GM23338 (cell line): ENCODE measurements around the gene IQGAP2.

Experiments used
- CREB1 ChIP-seq: fragments of 250-450 bp; sonication (Bioruptor Pico); IDR thresholded peaks from 2 replicates; pipeline ENCODE4 v1.5.0; 2020; ENCODE audit warnings: low read depth, mild to moderate bottlenecking, moderate library complexity
- EZH2 ChIP-seq: fragments of 200-600 bp; sonication (generic); IDR thresholded peaks from one replicate; pipeline ENCODE4 v1.8.0; 2017; ENCODE audit warnings: antibody characterized with exemption, mild to moderate bottlenecking, low read depth; ENCODE audit not compliant: unreplicated experiment
- EZH2phosphoT487 ChIP-seq: fragments of 200-600 bp; sonication (generic); IDR thresholded peaks from one replicate; pipeline ENCODE4 v1.8.1; 2018; ENCODE audit warnings: antibody characterized with exemption; ENCODE audit not compliant: unreplicated experiment
- JUNB ChIP-seq: IDR thresholded peaks from one replicate; pipeline ENCODE4 v1.6.1; 2016; ENCODE audit warnings: antibody characterized with exemption; ENCODE audit not compliant: unreplicated experiment
- NANOG ChIP-seq: IDR thresholded peaks from 2 replicates; pipeline ENCODE4 v1.6.1; 2016; ENCODE audit warnings: antibody characterized with exemption, borderline replicate concordance
- POLR2AphosphoS5 ChIP-seq: IDR thresholded peaks from 2 replicates; pipeline ENCODE4 v1.6.1; 2016; ENCODE audit warnings: antibody characterized with exemption, low read depth
- STAT1 ChIP-seq: IDR thresholded peaks from one replicate; pipeline ENCODE4 v1.6.1; 2016; ENCODE audit warnings: antibody characterized with exemption; ENCODE audit not compliant: unreplicated experiment
- ZNF114 ChIP-seq: fragments of 250-450 bp; sonication (Bioruptor Pico); IDR thresholded peaks from 2 replicates; pipeline ENCODE4 v1.5.0; 2020; ENCODE audit warnings: mild to moderate bottlenecking, moderate library complexity
- ZNF331 ChIP-seq: fragments of 250-450 bp; sonication (Bioruptor Pico); IDR thresholded peaks from 2 replicates; pipeline ENCODE4 v1.5.0; 2020; ENCODE audit warnings: low read depth, mild to moderate bottlenecking, moderate library complexity
- TF ChIP-seq, protein P1 (sequence below), 2 experiments: fragments of 200-600 bp in 1 of 2; sonication (generic) in 1 of 2; conservative IDR thresholded peaks; 2 replicates each; pipeline versions ENCODE4 v1.5.1 to v1.6.1; 2016 to 2017; ENCODE audit warnings: antibody characterized with exemption in 2 of 2, low read depth in 2 of 2, mild to moderate bottlenecking in 2 of 2, moderate library complexity in 1 of 2
- TF ChIP-seq, protein P2 (sequence below): IDR thresholded peaks from one replicate; pipeline ENCODE4 v1.6.1; 2018; ENCODE audit warnings: antibody characterized with exemption; ENCODE audit not compliant: unreplicated experiment
- TF ChIP-seq, protein P3 (sequence below): IDR thresholded peaks from 2 replicates; pipeline ENCODE4 v1.6.1; 2016; ENCODE audit warnings: antibody characterized with exemption
- TF ChIP-seq, protein P4 (sequence below): fragments of 250-450 bp; sonication (Bioruptor Pico); IDR thresholded peaks from 2 replicates; pipeline ENCODE4 v1.5.0; 2020; ENCODE audit warnings: mild to moderate bottlenecking, moderate library complexity

DNA sequence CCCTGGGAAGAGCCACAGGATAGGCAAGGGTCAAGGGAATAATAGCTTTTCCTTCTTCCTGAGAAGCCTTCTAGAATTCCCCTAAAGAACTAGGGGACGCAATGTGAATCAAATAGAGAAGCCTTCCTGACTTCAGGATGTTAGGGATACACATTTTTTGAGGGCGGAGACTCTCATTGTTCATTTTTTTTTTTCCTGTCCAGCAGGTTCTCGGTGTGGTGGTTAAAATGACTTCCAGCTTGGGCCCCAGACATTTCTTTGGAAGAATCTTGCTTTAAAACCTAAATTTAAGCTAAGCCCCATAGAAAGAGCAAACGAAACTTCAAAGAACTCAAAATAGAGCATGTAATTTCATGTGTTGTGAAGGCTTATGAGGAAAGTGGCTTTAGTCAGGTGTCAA, 80.8 kb downstream of the IQGAP2 start:
- TF ChIP-seq, protein P1, sequence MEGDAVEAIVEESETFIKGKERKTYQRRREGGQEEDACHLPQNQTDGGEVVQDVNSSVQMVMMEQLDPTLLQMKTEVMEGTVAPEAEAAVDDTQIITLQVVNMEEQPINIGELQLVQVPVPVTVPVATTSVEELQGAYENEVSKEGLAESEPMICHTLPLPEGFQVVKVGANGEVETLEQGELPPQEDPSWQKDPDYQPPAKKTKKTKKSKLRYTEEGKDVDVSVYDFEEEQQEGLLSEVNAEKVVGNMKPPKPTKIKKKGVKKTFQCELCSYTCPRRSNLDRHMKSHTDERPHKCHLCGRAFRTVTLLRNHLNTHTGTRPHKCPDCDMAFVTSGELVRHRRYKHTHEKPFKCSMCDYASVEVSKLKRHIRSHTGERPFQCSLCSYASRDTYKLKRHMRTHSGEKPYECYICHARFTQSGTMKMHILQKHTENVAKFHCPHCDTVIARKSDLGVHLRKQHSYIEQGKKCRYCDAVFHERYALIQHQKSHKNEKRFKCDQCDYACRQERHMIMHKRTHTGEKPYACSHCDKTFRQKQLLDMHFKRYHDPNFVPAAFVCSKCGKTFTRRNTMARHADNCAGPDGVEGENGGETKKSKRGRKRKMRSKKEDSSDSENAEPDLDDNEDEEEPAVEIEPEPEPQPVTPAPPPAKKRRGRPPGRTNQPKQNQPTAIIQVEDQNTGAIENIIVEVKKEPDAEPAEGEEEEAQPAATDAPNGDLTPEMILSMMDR (conservative IDR thresholded peaks at IDR 0.05; ENCODE audit: low read depth in 2 of 2) = no peak
- TF ChIP-seq STAT1 (no peak), POLR2AphosphoS5 (no peak), CREB1 (CRISPR knock-in tag) (no peak), EZH2phosphoT487 (no peak), EZH2 (no peak), JUNB (no peak), NANOG (no peak), ZNF331 (CRISPR knock-in tag) (no peak), ZNF114 (CRISPR knock-in tag) (no peak)
- TF ChIP-seq, protein P2, sequence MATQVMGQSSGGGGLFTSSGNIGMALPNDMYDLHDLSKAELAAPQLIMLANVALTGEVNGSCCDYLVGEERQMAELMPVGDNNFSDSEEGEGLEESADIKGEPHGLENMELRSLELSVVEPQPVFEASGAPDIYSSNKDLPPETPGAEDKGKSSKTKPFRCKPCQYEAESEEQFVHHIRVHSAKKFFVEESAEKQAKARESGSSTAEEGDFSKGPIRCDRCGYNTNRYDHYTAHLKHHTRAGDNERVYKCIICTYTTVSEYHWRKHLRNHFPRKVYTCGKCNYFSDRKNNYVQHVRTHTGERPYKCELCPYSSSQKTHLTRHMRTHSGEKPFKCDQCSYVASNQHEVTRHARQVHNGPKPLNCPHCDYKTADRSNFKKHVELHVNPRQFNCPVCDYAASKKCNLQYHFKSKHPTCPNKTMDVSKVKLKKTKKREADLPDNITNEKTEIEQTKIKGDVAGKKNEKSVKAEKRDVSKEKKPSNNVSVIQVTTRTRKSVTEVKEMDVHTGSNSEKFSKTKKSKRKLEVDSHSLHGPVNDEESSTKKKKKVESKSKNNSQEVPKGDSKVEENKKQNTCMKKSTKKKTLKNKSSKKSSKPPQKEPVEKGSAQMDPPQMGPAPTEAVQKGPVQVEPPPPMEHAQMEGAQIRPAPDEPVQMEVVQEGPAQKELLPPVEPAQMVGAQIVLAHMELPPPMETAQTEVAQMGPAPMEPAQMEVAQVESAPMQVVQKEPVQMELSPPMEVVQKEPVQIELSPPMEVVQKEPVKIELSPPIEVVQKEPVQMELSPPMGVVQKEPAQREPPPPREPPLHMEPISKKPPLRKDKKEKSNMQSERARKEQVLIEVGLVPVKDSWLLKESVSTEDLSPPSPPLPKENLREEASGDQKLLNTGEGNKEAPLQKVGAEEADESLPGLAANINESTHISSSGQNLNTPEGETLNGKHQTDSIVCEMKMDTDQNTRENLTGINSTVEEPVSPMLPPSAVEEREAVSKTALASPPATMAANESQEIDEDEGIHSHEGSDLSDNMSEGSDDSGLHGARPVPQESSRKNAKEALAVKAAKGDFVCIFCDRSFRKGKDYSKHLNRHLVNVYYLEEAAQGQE = no peak
- TF ChIP-seq, protein P3, sequence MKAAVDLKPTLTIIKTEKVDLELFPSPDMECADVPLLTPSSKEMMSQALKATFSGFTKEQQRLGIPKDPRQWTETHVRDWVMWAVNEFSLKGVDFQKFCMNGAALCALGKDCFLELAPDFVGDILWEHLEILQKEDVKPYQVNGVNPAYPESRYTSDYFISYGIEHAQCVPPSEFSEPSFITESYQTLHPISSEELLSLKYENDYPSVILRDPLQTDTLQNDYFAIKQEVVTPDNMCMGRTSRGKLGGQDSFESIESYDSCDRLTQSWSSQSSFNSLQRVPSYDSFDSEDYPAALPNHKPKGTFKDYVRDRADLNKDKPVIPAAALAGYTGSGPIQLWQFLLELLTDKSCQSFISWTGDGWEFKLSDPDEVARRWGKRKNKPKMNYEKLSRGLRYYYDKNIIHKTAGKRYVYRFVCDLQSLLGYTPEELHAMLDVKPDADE = no peak
- TF ChIP-seq, protein P4, sequence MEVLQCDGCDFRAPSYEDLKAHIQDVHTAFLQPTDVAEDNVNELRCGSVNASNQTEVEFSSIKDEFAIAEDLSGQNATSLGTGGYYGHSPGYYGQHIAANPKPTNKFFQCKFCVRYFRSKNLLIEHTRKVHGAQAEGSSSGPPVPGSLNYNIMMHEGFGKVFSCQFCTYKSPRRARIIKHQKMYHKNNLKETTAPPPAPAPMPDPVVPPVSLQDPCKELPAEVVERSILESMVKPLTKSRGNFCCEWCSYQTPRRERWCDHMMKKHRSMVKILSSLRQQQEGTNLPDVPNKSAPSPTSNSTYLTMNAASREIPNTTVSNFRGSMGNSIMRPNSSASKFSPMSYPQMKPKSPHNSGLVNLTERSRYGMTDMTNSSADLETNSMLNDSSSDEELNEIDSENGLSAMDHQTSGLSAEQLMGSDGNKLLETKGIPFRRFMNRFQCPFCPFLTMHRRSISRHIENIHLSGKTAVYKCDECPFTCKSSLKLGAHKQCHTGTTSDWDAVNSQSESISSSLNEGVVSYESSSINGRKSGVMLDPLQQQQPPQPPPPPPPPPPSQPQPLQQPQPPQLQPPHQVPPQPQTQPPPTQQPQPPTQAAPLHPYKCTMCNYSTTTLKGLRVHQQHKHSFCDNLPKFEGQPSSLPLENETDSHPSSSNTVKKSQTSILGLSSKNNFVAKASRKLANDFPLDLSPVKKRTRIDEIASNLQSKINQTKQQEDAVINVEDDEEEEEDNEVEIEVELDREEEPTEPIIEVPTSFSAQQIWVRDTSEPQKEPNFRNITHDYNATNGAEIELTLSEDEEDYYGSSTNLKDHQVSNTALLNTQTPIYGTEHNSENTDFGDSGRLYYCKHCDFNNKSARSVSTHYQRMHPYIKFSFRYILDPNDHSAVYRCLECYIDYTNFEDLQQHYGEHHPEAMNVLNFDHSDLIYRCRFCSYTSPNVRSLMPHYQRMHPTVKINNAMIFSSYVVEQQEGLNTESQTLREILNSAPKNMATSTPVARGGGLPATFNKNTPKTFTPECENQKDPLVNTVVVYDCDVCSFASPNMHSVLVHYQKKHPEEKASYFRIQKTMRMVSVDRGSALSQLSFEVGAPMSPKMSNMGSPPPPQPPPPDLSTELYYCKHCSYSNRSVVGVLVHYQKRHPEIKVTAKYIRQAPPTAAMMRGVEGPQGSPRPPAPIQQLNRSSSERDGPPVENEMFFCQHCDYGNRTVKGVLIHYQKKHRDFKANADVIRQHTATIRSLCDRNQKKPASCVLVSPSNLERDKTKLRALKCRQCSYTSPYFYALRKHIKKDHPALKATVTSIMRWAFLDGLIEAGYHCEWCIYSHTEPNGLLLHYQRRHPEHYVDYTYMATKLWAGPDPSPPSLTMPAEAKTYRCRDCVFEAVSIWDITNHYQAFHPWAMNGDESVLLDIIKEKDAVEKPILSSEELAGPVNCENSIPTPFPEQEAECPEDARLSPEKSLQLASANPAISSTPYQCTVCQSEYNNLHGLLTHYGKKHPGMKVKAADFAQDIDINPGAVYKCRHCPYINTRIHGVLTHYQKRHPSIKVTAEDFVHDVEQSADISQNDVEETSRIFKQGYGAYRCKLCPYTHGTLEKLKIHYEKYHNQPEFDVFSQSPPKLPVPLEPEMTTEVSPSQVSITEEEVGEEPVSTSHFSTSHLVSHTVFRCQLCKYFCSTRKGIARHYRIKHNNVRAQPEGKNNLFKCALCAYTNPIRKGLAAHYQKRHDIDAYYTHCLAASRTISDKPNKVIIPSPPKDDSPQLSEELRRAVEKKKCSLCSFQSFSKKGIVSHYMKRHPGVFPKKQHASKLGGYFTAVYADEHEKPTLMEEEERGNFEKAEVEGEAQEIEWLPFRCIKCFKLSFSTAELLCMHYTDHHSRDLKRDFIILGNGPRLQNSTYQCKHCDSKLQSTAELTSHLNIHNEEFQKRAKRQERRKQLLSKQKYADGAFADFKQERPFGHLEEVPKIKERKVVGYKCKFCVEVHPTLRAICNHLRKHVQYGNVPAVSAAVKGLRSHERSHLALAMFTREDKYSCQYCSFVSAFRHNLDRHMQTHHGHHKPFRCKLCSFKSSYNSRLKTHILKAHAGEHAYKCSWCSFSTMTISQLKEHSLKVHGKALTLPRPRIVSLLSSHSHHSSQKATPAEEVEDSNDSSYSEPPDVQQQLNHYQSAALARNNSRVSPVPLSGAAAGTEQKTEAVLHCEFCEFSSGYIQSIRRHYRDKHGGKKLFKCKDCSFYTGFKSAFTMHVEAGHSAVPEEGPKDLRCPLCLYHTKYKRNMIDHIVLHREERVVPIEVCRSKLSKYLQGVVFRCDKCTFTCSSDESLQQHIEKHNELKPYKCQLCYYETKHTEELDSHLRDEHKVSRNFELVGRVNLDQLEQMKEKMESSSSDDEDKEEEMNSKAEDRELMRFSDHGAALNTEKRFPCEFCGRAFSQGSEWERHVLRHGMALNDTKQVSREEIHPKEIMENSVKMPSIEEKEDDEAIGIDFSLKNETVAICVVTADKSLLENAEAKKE (CRISPR knock-in tag) = no peak
